HG03095 (cell line): ENCODE measurements around the gene HPSE.

Source experiments
- ATAC-seq: cut with Tn5 transposase; IDR thresholded peaks from one replicate; pipeline ENCODE4 v1.9.1; 2021; ENCODE audit warnings: moderate library complexity; ENCODE audit not compliant: unreplicated experiment

HPSE gene

GRCh38 chr4:83334425-83335241, at the start of gene HPSE:
TSS of gene HPSE (minus strand) at chr4:83334848. CDS start at chr4:83334782, 66 bp downstream.
- ATAC-seq, result peak; percentile 80

- no peak for ATAC-seq
Measured at GRCh38 chr4:83382850-83383249, 48.2 kb upstream of the HPSE start.

GRCh38 chr4:83381173-83381572, 46.5 kb upstream of the HPSE start:
- ATAC-seq, result no peak

- ATAC-seq, result no peak
Measured at GRCh38 chr4:83378419-83378818, 43.8 kb upstream of the HPSE start.

- no peak for ATAC-seq
Measured at GRCh38 chr4:83372931-83373330, 38.3 kb upstream of the HPSE start.

- ATAC-seq, result no peak
Measured at GRCh38 chr4:83371936-83372335, 37.3 kb upstream of the HPSE start.

- no peak for ATAC-seq
Measured at GRCh38 chr4:83371235-83371634, 36.6 kb upstream of the HPSE start.

- no peak for ATAC-seq
Measured at GRCh38 chr4:83370640-83370906, 35.9 kb upstream of the HPSE start.

GRCh38 chr4:83369831-83370639, 35.4 kb upstream of the HPSE start:
- no peak for ATAC-seq

- no peak for ATAC-seq
Measured at GRCh38 chr4:83364312-83364711, 29.7 kb upstream of the HPSE start.

- peak; percentile 58 for ATAC-seq
Measured at GRCh38 chr4:83362492-83363329, 28.1 kb upstream of the HPSE start.

- no peak for ATAC-seq
Measured at GRCh38 chr4:83361416-83362103, 26.9 kb upstream of the HPSE start.

- no peak for ATAC-seq
Measured at GRCh38 chr4:83360018-83360417, 25.4 kb upstream of the HPSE start.

GRCh38 chr4:83358410-83358809, 23.8 kb upstream of the HPSE start:
- no peak for ATAC-seq

- ATAC-seq, result peak; percentile 58
Measured at GRCh38 chr4:83356899-83357661, 22.4 kb upstream of the HPSE start.

- no peak for ATAC-seq
Measured at GRCh38 chr4:83353516-83353915, 18.9 kb upstream of the HPSE start.

- no peak for ATAC-seq
Measured at GRCh38 chr4:83348074-83348473, 13.4 kb upstream of the HPSE start.

- no peak for ATAC-seq
Measured at GRCh38 chr4:83342476-83342875, 7.8 kb upstream of the HPSE start.

- no peak for ATAC-seq
Measured at GRCh38 chr4:83340692-83341343, 6.2 kb upstream of the HPSE start.

GRCh38 chr4:83339573-83339972, 4.9 kb upstream of the HPSE start:
- no peak for ATAC-seq
